ENCODE data around the gene CSTA. TPM values are rescaled to one million over a fixed set of nuclear protein-coding genes. Genes with fewer than 3 reads are reported as not detected.
A peak's percentile ranks its signal among the peaks of the same experiment; 100 is the strongest.

Gene CSTA
- total RNA-seq, 4 donors from 2014 or later: 1.4 to 1.5 TPM; not detected in 2

DNA sequence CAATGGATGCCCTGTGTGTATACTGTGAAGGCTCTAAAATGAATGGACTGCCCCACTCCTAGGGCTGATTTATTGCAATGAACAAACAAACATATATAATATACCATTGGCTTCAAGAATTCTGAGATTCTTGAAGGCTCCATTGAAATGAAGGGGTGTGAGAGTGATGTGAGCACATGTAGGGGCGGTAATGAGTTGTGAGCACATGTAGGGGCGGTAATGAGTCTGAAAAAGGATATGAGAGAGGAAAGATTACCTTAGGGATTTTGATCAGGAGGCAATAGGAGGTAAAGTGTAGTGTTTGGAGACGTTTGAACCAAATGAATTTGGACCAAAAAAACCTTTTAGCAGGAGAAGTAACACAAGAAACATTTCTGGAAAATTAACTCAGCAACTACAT, 62.7 kb downstream of the CSTA start:
- TF ChIP-seq, protein P1, sequence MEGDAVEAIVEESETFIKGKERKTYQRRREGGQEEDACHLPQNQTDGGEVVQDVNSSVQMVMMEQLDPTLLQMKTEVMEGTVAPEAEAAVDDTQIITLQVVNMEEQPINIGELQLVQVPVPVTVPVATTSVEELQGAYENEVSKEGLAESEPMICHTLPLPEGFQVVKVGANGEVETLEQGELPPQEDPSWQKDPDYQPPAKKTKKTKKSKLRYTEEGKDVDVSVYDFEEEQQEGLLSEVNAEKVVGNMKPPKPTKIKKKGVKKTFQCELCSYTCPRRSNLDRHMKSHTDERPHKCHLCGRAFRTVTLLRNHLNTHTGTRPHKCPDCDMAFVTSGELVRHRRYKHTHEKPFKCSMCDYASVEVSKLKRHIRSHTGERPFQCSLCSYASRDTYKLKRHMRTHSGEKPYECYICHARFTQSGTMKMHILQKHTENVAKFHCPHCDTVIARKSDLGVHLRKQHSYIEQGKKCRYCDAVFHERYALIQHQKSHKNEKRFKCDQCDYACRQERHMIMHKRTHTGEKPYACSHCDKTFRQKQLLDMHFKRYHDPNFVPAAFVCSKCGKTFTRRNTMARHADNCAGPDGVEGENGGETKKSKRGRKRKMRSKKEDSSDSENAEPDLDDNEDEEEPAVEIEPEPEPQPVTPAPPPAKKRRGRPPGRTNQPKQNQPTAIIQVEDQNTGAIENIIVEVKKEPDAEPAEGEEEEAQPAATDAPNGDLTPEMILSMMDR (IDR thresholded peaks at IDR 0.05): no peak
- TF ChIP-seq POLR2A (IDR thresholded peaks at IDR 0.05): no peak
- Histone ChIP-seq H3K9me3 (no peaks in the 10 kb centered on the region), H3K4me1 (no peaks in the 10 kb centered on the region), H3K27me3 (no peaks in the 10 kb centered on the region), H3K4me3 (no peak overlapping the region), H3K36me3 (no peaks in the 10 kb centered on the region), H3K27ac (no peak overlapping the region)
- no peak for DNase-seq
- intact Hi-C loops (cut with DNase I; ENCODE audit: low total_unique reads): no loop called here

DNA sequence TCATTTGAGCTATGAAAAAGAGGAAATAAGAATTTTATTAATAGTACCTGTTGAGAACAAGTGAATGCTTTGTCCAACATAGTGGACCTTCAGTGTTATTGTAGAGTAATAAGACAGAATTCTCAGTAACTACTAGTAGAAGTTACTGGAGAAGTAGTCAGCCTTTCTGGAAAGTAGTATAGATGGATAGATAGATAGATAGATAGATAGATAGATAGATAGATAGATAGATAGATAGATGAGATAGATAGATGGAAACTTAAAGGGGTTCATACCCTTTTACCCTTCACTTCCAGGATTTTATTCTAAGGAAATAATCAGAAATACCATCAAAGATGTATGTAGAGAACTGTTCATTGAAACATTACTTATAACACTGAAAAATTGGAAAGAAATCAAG, 64.1 kb downstream of the CSTA start:
- no peaks in the 10 kb centered on the region for H3K36me3 ChIP-seq
- H3K27ac ChIP-seq: no peak overlapping the region
- H3K4me1 ChIP-seq: no peaks in the 10 kb centered on the region
- no peaks in the 10 kb centered on the region for H3K9me3 ChIP-seq
- intact Hi-C loops (cut with DNase I; ENCODE audit: low total_unique reads): no loop called here
- no peaks in the 10 kb centered on the region for H3K27me3 ChIP-seq
- no peak overlapping the region for H3K4me3 ChIP-seq
- no peak for TF ChIP-seq POLR2A (IDR thresholded peaks at IDR 0.05)
- TF ChIP-seq, protein P1 (IDR thresholded peaks at IDR 0.05): no peak
- no peak for DNase-seq

DNA sequence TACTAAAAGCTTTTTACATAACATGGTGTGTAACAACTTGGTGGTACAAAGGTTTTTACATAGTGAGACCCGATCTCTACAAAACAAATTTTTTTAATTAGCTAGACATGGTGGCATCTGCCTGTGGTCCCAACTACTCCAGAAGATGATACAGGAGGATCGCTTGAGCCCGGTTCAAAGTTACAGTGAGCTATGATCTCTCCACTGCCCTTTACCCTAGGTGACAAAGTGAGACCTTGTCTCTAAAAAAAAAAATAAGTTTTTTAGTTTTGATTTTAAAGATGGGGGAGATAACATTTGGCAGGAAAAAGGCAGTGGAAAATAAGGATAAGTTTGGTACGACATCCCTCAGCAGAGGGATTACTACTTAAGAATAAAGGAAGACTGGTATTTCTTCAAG, 64.8 kb downstream of the CSTA start:
- intact Hi-C loops (cut with DNase I; ENCODE audit: low total_unique reads): no loop called here
- peak overlapping the region in 1 of 2 donors; percentile 33 for H3K27ac ChIP-seq
- no peak for DNase-seq
- H3K27me3 ChIP-seq: no peaks in the 10 kb centered on the region
- no peaks in the 10 kb centered on the region for H3K4me1 ChIP-seq
- no peaks in the 10 kb centered on the region for H3K36me3 ChIP-seq
- no peak overlapping the region for H3K4me3 ChIP-seq
- TF ChIP-seq, protein P1 (IDR thresholded peaks at IDR 0.05): no peak
- no peak for TF ChIP-seq POLR2A (IDR thresholded peaks at IDR 0.05)
- no peaks in the 10 kb centered on the region for H3K9me3 ChIP-seq

DNA sequence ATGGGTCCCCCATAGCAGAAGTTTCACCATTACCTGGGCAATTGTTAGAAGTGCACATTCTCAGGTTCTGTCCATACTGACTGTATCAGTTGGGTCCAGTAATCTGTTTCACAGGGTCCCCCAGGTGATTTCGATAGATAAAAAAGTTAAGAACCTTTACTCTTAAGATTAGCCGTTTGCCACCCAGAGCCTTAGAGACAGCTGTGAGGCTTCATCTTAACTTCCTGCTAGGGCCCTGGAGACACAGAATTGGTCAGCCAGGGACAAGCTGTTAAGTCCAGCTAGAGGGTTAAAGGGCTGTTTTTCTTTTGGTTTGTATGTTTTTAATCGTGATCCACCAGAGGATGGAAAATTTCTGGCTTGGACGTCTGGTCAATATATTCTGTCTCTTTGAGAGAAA, 65.6 kb downstream of the CSTA start:
- no peaks in the 10 kb centered on the region for H3K27me3 ChIP-seq
- TF ChIP-seq POLR2A (IDR thresholded peaks at IDR 0.05): no peak
- TF ChIP-seq, protein P1 (IDR thresholded peaks at IDR 0.05): no peak

More for the DNA sequence above, 65.6 kb downstream of the CSTA start:
- no peaks in the 10 kb centered on the region for H3K9me3 ChIP-seq
- no peaks in the 10 kb centered on the region for H3K36me3 ChIP-seq
- no peak for DNase-seq
- H3K4me1 ChIP-seq: no peaks in the 10 kb centered on the region
- no peak overlapping the region for H3K4me3 ChIP-seq
- intact Hi-C loops (cut with DNase I; ENCODE audit: low total_unique reads): no loop called here
- peak overlapping the region in 1 of 2 donors; percentile 33 for H3K27ac ChIP-seq

Other genes starting within 250 kb of the CSTA start
- gene CASR, start 141.6 kb upstream of the CSTA start, total RNA-seq: not detected
- gene MIX23, start 58.0 kb downstream of the CSTA start, total RNA-seq: 10 to 100 TPM in 3 of 4 donors, not detected in 1; 14.1 to 20.1 (median 18.9) TPM
- 10 to 100 TPM; 17.6 to 99.9 (median 31.0) TPM for gene FAM162A, start 58.9 kb downstream of the CSTA start, total RNA-seq
- 1 to 10 TPM; 2.4 to 9.8 (median 4.7) TPM for gene WDR5B, start 90.8 kb downstream of the CSTA start, total RNA-seq
- gene KPNA1, start 189.7 kb downstream of the CSTA start, total RNA-seq: 10 to 100 TPM; 37.4 to 88.3 (median 46.4) TPM
- gene PARP9, start 239.1 kb downstream of the CSTA start, total RNA-seq: 10 to 100 TPM; 16.8 to 80.7 (median 35.8) TPM
- 10 to 100 TPM; 12.9 to 38.9 (median 23.3) TPM for gene DTX3L, start 239.1 kb downstream of the CSTA start, total RNA-seq

Measured in uterus (tissue), 4 donors.